ENCODE results near the gene GSE1. TPM values are rescaled to one million over a fixed set of nuclear protein-coding genes. Genes with fewer than 3 reads are reported as not detected.

Gene GSE1
- total RNA-seq, 1 experiment from 2014 or later, result 90.2 TPM

DNA sequence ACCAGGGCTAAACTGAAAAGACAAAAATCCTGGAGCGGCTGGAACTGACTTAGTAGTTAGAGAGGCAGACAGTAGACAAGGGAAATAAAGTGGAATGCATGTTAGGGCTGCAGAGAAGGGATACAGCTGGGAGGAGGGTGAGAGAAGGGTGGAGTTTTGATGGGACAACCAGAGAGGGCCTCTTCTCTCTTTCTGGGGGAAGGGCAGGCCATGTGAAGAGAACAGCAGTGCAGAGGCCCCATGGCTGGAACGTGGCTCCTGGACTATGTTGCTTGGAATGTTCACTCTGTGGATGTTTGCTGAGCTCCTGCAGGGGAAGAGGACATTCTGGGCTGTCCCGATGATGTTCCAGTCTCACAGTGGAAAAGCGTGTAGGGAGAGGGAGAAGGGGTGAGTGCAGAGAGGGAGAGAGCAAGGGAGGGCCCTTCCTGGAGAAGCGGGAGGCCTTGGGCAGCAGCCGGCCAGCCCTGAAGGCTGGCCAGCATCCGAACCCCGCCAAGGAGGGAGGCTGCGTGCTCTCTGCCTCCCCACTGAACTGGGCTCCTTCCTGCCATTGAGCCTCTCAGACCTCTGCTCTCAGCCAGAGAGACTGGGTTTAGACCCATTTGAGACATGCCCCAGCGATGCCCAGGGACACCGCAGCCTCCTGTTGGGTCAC, 33.1 kb upstream of the GSE1 start (continued):
- TF ChIP-seq, protein P1, sequence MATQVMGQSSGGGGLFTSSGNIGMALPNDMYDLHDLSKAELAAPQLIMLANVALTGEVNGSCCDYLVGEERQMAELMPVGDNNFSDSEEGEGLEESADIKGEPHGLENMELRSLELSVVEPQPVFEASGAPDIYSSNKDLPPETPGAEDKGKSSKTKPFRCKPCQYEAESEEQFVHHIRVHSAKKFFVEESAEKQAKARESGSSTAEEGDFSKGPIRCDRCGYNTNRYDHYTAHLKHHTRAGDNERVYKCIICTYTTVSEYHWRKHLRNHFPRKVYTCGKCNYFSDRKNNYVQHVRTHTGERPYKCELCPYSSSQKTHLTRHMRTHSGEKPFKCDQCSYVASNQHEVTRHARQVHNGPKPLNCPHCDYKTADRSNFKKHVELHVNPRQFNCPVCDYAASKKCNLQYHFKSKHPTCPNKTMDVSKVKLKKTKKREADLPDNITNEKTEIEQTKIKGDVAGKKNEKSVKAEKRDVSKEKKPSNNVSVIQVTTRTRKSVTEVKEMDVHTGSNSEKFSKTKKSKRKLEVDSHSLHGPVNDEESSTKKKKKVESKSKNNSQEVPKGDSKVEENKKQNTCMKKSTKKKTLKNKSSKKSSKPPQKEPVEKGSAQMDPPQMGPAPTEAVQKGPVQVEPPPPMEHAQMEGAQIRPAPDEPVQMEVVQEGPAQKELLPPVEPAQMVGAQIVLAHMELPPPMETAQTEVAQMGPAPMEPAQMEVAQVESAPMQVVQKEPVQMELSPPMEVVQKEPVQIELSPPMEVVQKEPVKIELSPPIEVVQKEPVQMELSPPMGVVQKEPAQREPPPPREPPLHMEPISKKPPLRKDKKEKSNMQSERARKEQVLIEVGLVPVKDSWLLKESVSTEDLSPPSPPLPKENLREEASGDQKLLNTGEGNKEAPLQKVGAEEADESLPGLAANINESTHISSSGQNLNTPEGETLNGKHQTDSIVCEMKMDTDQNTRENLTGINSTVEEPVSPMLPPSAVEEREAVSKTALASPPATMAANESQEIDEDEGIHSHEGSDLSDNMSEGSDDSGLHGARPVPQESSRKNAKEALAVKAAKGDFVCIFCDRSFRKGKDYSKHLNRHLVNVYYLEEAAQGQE (IDR thresholded peaks at IDR 0.05; ENCODE audit: low read depth), result no peak
- TF ChIP-seq SIN3A (IDR thresholded peaks at IDR 0.05; ENCODE audit: low read depth) (no peak), CEBPB (IDR thresholded peaks at IDR 0.05; ENCODE audit: low read depth) (no peak)
- TF ChIP-seq, protein P2, sequence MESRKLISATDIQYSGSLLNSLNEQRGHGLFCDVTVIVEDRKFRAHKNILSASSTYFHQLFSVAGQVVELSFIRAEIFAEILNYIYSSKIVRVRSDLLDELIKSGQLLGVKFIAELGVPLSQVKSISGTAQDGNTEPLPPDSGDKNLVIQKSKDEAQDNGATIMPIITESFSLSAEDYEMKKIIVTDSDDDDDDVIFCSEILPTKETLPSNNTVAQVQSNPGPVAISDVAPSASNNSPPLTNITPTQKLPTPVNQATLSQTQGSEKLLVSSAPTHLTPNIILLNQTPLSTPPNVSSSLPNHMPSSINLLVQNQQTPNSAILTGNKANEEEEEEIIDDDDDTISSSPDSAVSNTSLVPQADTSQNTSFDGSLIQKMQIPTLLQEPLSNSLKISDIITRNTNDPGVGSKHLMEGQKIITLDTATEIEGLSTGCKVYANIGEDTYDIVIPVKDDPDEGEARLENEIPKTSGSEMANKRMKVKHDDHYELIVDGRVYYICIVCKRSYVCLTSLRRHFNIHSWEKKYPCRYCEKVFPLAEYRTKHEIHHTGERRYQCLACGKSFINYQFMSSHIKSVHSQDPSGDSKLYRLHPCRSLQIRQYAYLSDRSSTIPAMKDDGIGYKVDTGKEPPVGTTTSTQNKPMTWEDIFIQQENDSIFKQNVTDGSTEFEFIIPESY (IDR thresholded peaks at IDR 0.05; ENCODE audit: extremely low read depth, insufficient replicate concordance, low read length), result no peak
- TF ChIP-seq, protein P3, sequence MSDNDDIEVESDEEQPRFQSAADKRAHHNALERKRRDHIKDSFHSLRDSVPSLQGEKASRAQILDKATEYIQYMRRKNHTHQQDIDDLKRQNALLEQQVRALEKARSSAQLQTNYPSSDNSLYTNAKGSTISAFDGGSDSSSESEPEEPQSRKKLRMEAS (IDR thresholded peaks at IDR 0.05), result no peak

DNA sequence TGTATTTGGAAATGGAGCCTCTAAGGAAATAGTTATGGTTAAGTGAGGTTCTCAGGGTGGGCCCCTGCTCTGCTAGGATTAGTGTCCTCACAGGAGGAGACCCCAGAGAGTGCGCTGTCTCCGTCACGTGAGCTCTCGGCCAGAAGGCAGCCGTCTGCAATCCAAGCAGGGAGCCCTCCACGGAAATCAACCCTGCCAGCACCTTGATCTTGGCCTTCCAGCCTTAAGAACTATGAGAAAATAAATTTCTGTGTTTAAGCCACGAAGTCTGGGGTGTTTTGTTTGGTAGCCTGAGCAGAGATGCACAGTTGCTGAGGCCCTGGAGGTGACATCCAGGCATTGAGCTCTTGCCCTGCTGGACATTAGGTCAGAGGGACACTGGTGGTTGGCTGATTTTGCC, 32.4 kb upstream of the GSE1 start:
- no TSS peak for BruUV-seq (replicated peaks)
- no peak for TF ChIP-seq EZH2phosphoT487 (IDR thresholded peaks at IDR 0.05; ENCODE audit: borderline replicate concordance)
- no peak for TF ChIP-seq POLR2A (IDR thresholded peaks at IDR 0.05; ENCODE audit: borderline replicate concordance, extremely low read depth, insufficient read depth, insufficient read length)
- TF ChIP-seq CEBPB (IDR thresholded peaks at IDR 0.05; ENCODE audit: low read depth), result no peak
- no peak for TF ChIP-seq EZH2 (IDR thresholded peaks at IDR 0.05)
- TF ChIP-seq ZNF274 (IDR thresholded peaks at IDR 0.05; ENCODE audit: low read depth, low read length), result no peak
- no peak for TF ChIP-seq RAD21 (IDR thresholded peaks at IDR 0.05; ENCODE audit: low read depth)
- TF ChIP-seq POLR2AphosphoS5 (IDR thresholded peaks at IDR 0.05; ENCODE audit: low read depth, low read length), result no peak
- no peak for TF ChIP-seq SP1 (IDR thresholded peaks at IDR 0.05; ENCODE audit: low read depth)
- TF ChIP-seq, protein P4, sequence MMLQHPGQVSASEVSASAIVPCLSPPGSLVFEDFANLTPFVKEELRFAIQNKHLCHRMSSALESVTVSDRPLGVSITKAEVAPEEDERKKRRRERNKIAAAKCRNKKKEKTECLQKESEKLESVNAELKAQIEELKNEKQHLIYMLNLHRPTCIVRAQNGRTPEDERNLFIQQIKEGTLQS (IDR thresholded peaks at IDR 0.05), result no peak
- no peak for TF ChIP-seq JUND (IDR thresholded peaks at IDR 0.05)
- TF ChIP-seq, protein P3 (IDR thresholded peaks at IDR 0.05), result no peak
- no peak for TF ChIP-seq YY1 (IDR thresholded peaks at IDR 0.05; ENCODE audit: extremely low read depth, insufficient replicate concordance, low read depth, low read length)
- no peak for TF ChIP-seq ELF1 (IDR thresholded peaks at IDR 0.05; ENCODE audit: borderline replicate concordance, low read depth)
- TF ChIP-seq, protein P5, sequence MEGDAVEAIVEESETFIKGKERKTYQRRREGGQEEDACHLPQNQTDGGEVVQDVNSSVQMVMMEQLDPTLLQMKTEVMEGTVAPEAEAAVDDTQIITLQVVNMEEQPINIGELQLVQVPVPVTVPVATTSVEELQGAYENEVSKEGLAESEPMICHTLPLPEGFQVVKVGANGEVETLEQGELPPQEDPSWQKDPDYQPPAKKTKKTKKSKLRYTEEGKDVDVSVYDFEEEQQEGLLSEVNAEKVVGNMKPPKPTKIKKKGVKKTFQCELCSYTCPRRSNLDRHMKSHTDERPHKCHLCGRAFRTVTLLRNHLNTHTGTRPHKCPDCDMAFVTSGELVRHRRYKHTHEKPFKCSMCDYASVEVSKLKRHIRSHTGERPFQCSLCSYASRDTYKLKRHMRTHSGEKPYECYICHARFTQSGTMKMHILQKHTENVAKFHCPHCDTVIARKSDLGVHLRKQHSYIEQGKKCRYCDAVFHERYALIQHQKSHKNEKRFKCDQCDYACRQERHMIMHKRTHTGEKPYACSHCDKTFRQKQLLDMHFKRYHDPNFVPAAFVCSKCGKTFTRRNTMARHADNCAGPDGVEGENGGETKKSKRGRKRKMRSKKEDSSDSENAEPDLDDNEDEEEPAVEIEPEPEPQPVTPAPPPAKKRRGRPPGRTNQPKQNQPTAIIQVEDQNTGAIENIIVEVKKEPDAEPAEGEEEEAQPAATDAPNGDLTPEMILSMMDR (IDR thresholded peaks at IDR 0.05 in 2 of 3, conservative IDR thresholded peaks at IDR 0.05 in 1 of 3; ENCODE audit: borderline replicate concordance in 1 of 3, insufficient read depth in 1 of 3, low read depth in 2 of 3, low read length in 2 of 3), result no peak

More for the DNA sequence above, 32.4 kb upstream of the GSE1 start:
- Histone ChIP-seq H3K27ac (ENCODE audit: low read depth, low read length) (no peak overlapping the region), H4K20me1 (ENCODE audit: insufficient read depth) (no peaks in the 10 kb centered on the region), H3K27me3 (ENCODE audit: insufficient read depth, low read length) (no peaks in the 10 kb centered on the region), H2AFZ (ENCODE audit: low read depth, low read length, poor library complexity, severe bottlenecking) (no peak overlapping the region), H3K36me3 (ENCODE audit: control insufficient read depth in 1 of 2, insufficient read depth in 2 of 2, low read length in 2 of 2) (no peaks in the 10 kb centered on the region), H3K4me3 (replicated peaks in 1 of 2; ENCODE audit: low read depth in 1 of 2, low read length in 2 of 2) (no peak overlapping the region), H3K9me2 (ENCODE audit: insufficient read depth) (no peaks in the 10 kb centered on the region), H3K9ac (ENCODE audit: low read length) (no peak overlapping the region), H3K4me1 (ENCODE audit: control insufficient read depth in 1 of 2, insufficient read depth in 2 of 2, low read length in 2 of 2) (peaks cover 0 to 7% of the 10 kb centered on the region in 2 experiments; a peak in 1 of 4 replicates), H3K4me2 (ENCODE audit: low read length) (no peak overlapping the region), H3K79me2 (ENCODE audit: insufficient read depth, low read length) (no peaks in the 10 kb centered on the region), H3K9me3 (ENCODE audit: control insufficient read depth in 1 of 2, insufficient read depth in 1 of 2, low read depth in 1 of 2, low read length in 2 of 2) (no peaks in the 10 kb centered on the region)
- ChIA-PET POLR2A (no interaction called here), CTCF (no interaction called here), RAD21 (ENCODE audit: low non-redundant PET in 1 of 2, low total read pairs in 2 of 2, uncharacterized antibody in 2 of 2, unreplicated experiment in 2 of 2) (no interaction called here)
- ATAC-seq, result no peak
- intact Hi-C loops (cut with micrococcal nuclease), result no loop called here
- DNase-seq (ENCODE audit: low read depth, low spot score), result no peak
